Gastroesophageal sphincter (tissue), 3 donors: Measurements from ENCODE around the gene FAT1.

Experiments used
- CTCF ChIP-seq, 4 experiments: fragments of 200-600 bp in 2 of 4; fragments of 450-650 bp in 2 of 4; sonication (generic) in 1 of 4; IDR thresholded peaks; one replicate each; pipeline ENCODE4 v1.5.1; 2017 to 2019; ENCODE audit warnings: antibody characterized with exemption in 4 of 4, mild to moderate bottlenecking in 2 of 4, moderate library complexity in 2 of 4
- POLR2A ChIP-seq, 2 donors: fragments of 450-650 bp; IDR thresholded peaks; one replicate each; pipeline ENCODE4 v1.6.1; 2017; ENCODE audit warnings: antibody characterized with exemption in 2 of 2, mild to moderate bottlenecking in 2 of 2, moderate library complexity in 1 of 2

GRCh38 chr4:186749611-186750281, 26.1 kb upstream of the FAT1 start:
- TF ChIP-seq CTCF (IDR thresholded peaks at IDR 0.05) (no peak), POLR2A (IDR thresholded peaks at IDR 0.05) (no peak)
